GM10847 (cell line): Measurements from ENCODE around the gene SYT9.

Experiments
- POLR2A ChIP-seq: IDR thresholded peaks from 2 replicates; pipeline ENCODE4 v1.6.1; 2011; ENCODE audit not compliant: insufficient read length; ENCODE audit errors: extremely low read depth

Gene SYT9

GRCh38 chr11:7428196-7428595, 176.5 kb downstream of the SYT9 start:
- TF ChIP-seq POLR2A: no peak

- no peak for TF ChIP-seq POLR2A
Observed at GRCh38 chr11:7430496-7430895, 178.8 kb downstream of the SYT9 start.

GRCh38 chr11:7435176-7435575, 183.5 kb downstream of the SYT9 start:
- no peak for TF ChIP-seq POLR2A

GRCh38 chr11:7436146-7436545, 184.4 kb downstream of the SYT9 start:
- TF ChIP-seq POLR2A: no peak

GRCh38 chr11:7436657-7437056, 185.0 kb downstream of the SYT9 start:
- TF ChIP-seq POLR2A: no peak

GRCh38 chr11:7437696-7438095, 186.0 kb downstream of the SYT9 start:
- no peak for TF ChIP-seq POLR2A

GRCh38 chr11:7439746-7440320, 188.1 kb downstream of the SYT9 start:
- TF ChIP-seq POLR2A: no peak

- no peak for TF ChIP-seq POLR2A
Observed at GRCh38 chr11:7442588-7443215, 191.0 kb downstream of the SYT9 start.

GRCh38 chr11:7444091-7444981, 192.6 kb downstream of the SYT9 start:
- no peak for TF ChIP-seq POLR2A

- TF ChIP-seq POLR2A: no peak
Observed at GRCh38 chr11:7445564-7445963, 193.9 kb downstream of the SYT9 start.

GRCh38 chr11:7448201-7448600, 196.5 kb downstream of the SYT9 start:
- TF ChIP-seq POLR2A: no peak

GRCh38 chr11:7449211-7449840, 197.6 kb downstream of the SYT9 start:
- no peak for TF ChIP-seq POLR2A

- no peak for TF ChIP-seq POLR2A
Observed at GRCh38 chr11:7449841-7450214, 198.1 kb downstream of the SYT9 start.

- TF ChIP-seq POLR2A: no peak
Observed at GRCh38 chr11:7450836-7451235, 199.1 kb downstream of the SYT9 start.

GRCh38 chr11:7451520-7451919, 199.8 kb downstream of the SYT9 start:
- no peak for TF ChIP-seq POLR2A
